ENCODE results near the gene CDK8. TPM values are rescaled to one million over a fixed set of nuclear protein-coding genes. Genes with fewer than 3 reads are reported as not detected.

The CDK8 gene
- total RNA-seq, 4 donors from 2014 or later = 9.4 to 11.0 (median 10.3) TPM

- Histone ChIP-seq H3K4me1 (no peaks in the 10 kb centered on the region), H3K27ac (no peak overlapping the region), H3K9me3 (no peaks in the 10 kb centered on the region), H3K4me3 (no peak overlapping the region), H3K36me3 (peaks cover 0 to 29% of the 10 kb centered on the region in 2 donors), H3K27me3 (no peaks in the 10 kb centered on the region)
- TF ChIP-seq POLR2A (IDR thresholded peaks at IDR 0.05) (no peak), CTCF (IDR thresholded peaks at IDR 0.05 in 4 of 5, conservative IDR thresholded peaks at IDR 0.05 in 1 of 5) (no peak)
- ATAC-seq (no peak), DNase-seq (no peak)
- in situ Hi-C loops (cut with MboI; ENCODE audit: low sequenced_read_pairs in 4 of 4) (no loop called here), intact Hi-C loops (cut with DNase I; ENCODE audit: low total_unique reads) (no loop called here)
Measured at GRCh38 chr13:26384587-26384986, 130.7 kb downstream of the CDK8 start.

GRCh38 chr13:26386026-26386425, 132.1 kb downstream of the CDK8 start:
- no peaks in the 10 kb centered on the region for H3K9me3 ChIP-seq
- H3K4me1 ChIP-seq = no peaks in the 10 kb centered on the region
- ATAC-seq (no peak), DNase-seq (no peak)
- peaks cover 0 to 37% of the 10 kb centered on the region in 2 donors for H3K36me3 ChIP-seq
- no peak for TF ChIP-seq POLR2A (IDR thresholded peaks at IDR 0.05)
- TF ChIP-seq CTCF (IDR thresholded peaks at IDR 0.05 in 4 of 5, conservative IDR thresholded peaks at IDR 0.05 in 1 of 5) = no peak
- no peaks in the 10 kb centered on the region for H3K27me3 ChIP-seq
- in situ Hi-C loops (cut with MboI; ENCODE audit: low sequenced_read_pairs in 4 of 4) = no loop called here
- no peak overlapping the region for H3K27ac ChIP-seq
- intact Hi-C loops (cut with DNase I; ENCODE audit: low total_unique reads) = no loop called here
- no peak overlapping the region for H3K4me3 ChIP-seq

- Histone ChIP-seq H3K36me3 (peaks cover 0 to 34% of the 10 kb centered on the region in 2 donors), H3K4me1 (no peaks in the 10 kb centered on the region), H3K27me3 (no peaks in the 10 kb centered on the region), H3K9me3 (no peaks in the 10 kb centered on the region), H3K4me3 (no peak overlapping the region), H3K27ac (no peak overlapping the region)
- no peak for DNase-seq
- TF ChIP-seq POLR2A (IDR thresholded peaks at IDR 0.05) (no peak), CTCF (IDR thresholded peaks at IDR 0.05 in 4 of 5, conservative IDR thresholded peaks at IDR 0.05 in 1 of 5) (no peak)
- no peak for ATAC-seq
- in situ Hi-C loops (cut with MboI; ENCODE audit: low sequenced_read_pairs in 4 of 4) (no loop called here), intact Hi-C loops (cut with DNase I; ENCODE audit: low total_unique reads) (no loop called here)
Measured at GRCh38 chr13:26390203-26390602, 136.3 kb downstream of the CDK8 start.

GRCh38 chr13:26400545-26400944, 146.6 kb downstream of the CDK8 start:
- ATAC-seq (no peak), DNase-seq (no peak)
- no peak for TF ChIP-seq POLR2A (IDR thresholded peaks at IDR 0.05)
- TF ChIP-seq CTCF (IDR thresholded peaks at IDR 0.05 in 4 of 5, conservative IDR thresholded peaks at IDR 0.05 in 1 of 5) = no peak

GRCh38 chr13:26401069-26401468, 147.1 kb downstream of the CDK8 start:
- Histone ChIP-seq H3K4me1 (peaks cover 0 to 3% of the 10 kb centered on the region in 2 donors), H3K36me3 (peaks cover 0 to 28% of the 10 kb centered on the region in 2 donors), H3K27ac (no peak overlapping the region), H3K27me3 (no peaks in the 10 kb centered on the region), H3K4me3 (no peak overlapping the region), H3K9me3 (no peaks in the 10 kb centered on the region)
- TF ChIP-seq POLR2A (IDR thresholded peaks at IDR 0.05) (no peak), CTCF (IDR thresholded peaks at IDR 0.05 in 4 of 5, conservative IDR thresholded peaks at IDR 0.05 in 1 of 5) (no peak)
- no peak for ATAC-seq
- DNase-seq = no peak
- intact Hi-C loops (cut with DNase I; ENCODE audit: low total_unique reads) = no loop called here
- in situ Hi-C loops (cut with MboI; ENCODE audit: low sequenced_read_pairs in 4 of 4) = no loop called here

More at GRCh38 chr13:26400545-26400944, 146.6 kb downstream of the CDK8 start:
- intact Hi-C loops (cut with DNase I; ENCODE audit: low total_unique reads) = no loop called here
- H3K27me3 ChIP-seq = no peaks in the 10 kb centered on the region
- no peaks in the 10 kb centered on the region for H3K9me3 ChIP-seq
- H3K4me1 ChIP-seq = peaks cover 0 to 3% of the 10 kb centered on the region in 2 donors
- H3K27ac ChIP-seq = no peak overlapping the region
- in situ Hi-C loops (cut with MboI; ENCODE audit: low sequenced_read_pairs in 4 of 4) = no loop called here
- no peak overlapping the region for H3K4me3 ChIP-seq
- peaks cover 0 to 23% of the 10 kb centered on the region in 2 donors for H3K36me3 ChIP-seq
